ENCODE measurements around the gene FKBP15. TPM values are rescaled to one million over a fixed set of nuclear protein-coding genes. Genes with fewer than 3 reads are reported as not detected.

The FKBP15 gene
- total and polyA plus RNA-seq, 2 of the 8 experiments (the other 6 are each of a cell fraction or from before 2014, with no cell fraction given): 9.9 to 13.8 TPM

DNA sequence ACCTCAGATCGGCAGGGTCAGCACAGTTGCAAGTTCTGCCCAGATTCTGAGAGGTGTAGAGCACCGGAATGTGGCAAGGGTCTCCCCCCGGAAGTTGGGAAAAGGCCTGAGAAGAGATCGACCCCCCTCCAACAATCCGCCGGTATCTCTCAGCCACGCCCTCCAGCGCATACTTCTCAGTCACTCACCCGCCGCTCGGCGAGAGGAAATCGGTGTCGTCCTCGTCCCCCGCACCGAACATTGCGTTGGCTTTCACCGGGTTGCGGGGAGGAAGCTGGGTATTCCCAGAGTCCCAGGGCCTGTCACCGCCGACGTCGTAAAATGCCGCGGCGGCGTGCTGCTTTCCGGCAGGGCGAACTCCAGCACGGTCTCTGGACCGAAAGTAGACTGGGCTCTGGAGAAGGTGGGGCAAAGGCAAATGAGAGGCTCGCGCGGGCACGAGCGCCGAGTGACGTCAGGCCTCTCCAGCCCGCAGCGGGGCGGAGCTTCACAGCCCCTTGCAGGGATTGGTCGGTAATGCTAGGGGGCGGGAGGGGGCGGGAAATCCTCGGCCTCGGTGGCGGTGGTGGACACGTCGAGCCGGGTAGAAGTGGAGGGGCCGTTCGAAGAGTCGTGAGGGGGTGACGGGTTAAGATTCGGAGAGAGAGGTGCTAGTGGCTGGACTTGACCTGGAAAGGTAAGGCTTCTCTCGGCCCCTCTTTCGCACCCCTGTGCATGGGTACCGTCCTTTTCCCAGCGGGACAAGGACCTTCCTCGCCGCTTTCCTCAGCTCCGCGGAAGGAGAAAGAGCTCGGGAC lies at the start of gene FKBP15, which contains the start of gene SLC31A1 (continued):
- TF ChIP-seq, protein P1, sequence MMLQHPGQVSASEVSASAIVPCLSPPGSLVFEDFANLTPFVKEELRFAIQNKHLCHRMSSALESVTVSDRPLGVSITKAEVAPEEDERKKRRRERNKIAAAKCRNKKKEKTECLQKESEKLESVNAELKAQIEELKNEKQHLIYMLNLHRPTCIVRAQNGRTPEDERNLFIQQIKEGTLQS (IDR thresholded peaks at IDR 0.05; ENCODE audit: insufficient read depth, low read depth, low read length): peak; percentile 85

Data from H1 (cell line).